HepG2 (cell line): Measurements from ENCODE around the gene GPS1. TPM values are rescaled to one million over a fixed set of nuclear protein-coding genes. Genes with fewer than 3 reads are reported as not detected.

Experiments
- ATAC-seq: fragments of 200-7000 bp; cut with Tn5 transposase; 3 replicates; pipeline ENCODE4 v1.9.1; 2020; ENCODE audit warnings: mild to moderate bottlenecking, moderate library complexity
- BruUV-seq: library from RNA; stranded (reverse); fragments of 400-500 nt; replicated peaks from 2 replicates; lab custom pipeline; 2021; lab: Mats Ljungman, UMichigan
- CTCF ChIA-PET: fragments of 300-600 bp; formaldehyde crosslinking; extraction: SDS; loops from one replicate; lab custom pipeline; 2021; ENCODE audit warnings: low total read pairs, inconsistent platforms, low intra/inter-chr PET ratio; lab: Yijun Ruan, JAX
- POLR2A ChIA-PET: fragments of 350-600 bp; sonication (Branson Sonifier 250); formaldehyde crosslinking; loops from one replicate; lab custom pipeline; 2020; ENCODE audit warnings: antibody characterized with exemption, inconsistent platforms; lab: Yijun Ruan, JAX
- DNase-seq: peaks from one replicate; pipeline ENCODE4 v3.0.0-alpha.2; 2015; ENCODE audit warnings: low spot score
- FAIRE-seq: peaks from 3 replicates; lab custom pipeline; 2011; peaks lifted over from hg19 to GRCh38; lab: Jason Lieb, UNC
- H2AFZ ChIP-seq: one replicate; pipeline ENCODE4 v1.6.1; 2011; ENCODE audit warnings: low read length, inconsistent platforms
- H3K27ac ChIP-seq: fragments of 300-600 bp; 3 replicates; pipeline ENCODE4 v1.8.0; 2011; ENCODE audit warnings: mixed run types, mild to moderate bottlenecking, mixed read lengths, low read length, inconsistent platforms; ENCODE audit not compliant: insufficient read depth; ENCODE audit errors: extremely low read length
- H3K27me3 ChIP-seq, 2 experiments: fragments of 200-600 bp in 1 of 2; 2 replicates in 1 of 2; 3 replicates in 1 of 2; pipeline versions ENCODE4 v1.6.0 to v1.8.0; 2011; ENCODE audit warnings: low read length in 2 of 2, mild to moderate bottlenecking in 2 of 2, moderate library complexity in 2 of 2, inconsistent platforms in 1 of 2; ENCODE audit not compliant: insufficient read depth in 2 of 2, control insufficient read depth in 1 of 2
- H3K36me3 ChIP-seq, 2 experiments: fragments of 200-600 bp in 1 of 2; replicated peaks in 1 of 2; 2 replicates in 1 of 2; 3 replicates in 1 of 2; pipeline versions ENCODE4 v1.5.1 to v1.8.0; 2011; ENCODE audit warnings: low read length in 2 of 2, inconsistent platforms in 1 of 2; ENCODE audit not compliant: insufficient read depth in 2 of 2, control insufficient read depth in 1 of 2
- H3K4me1 ChIP-seq: 2 replicates; pipeline ENCODE4 v1.5.1; 2012; ENCODE audit warnings: low read length, inconsistent platforms; ENCODE audit not compliant: insufficient read depth
- H3K4me2 ChIP-seq: 2 replicates; pipeline ENCODE4 v1.6.0; 2011; ENCODE audit warnings: low read depth, low read length, inconsistent platforms
- H3K4me3 ChIP-seq, 3 experiments: fragments of 200-600 bp in 1 of 3; sonication (generic), shearing (Covaris generic) in 1 of 3; replicated peaks in 1 of 3; 2 replicates each; pipeline ENCODE4 v1.5.1; 2011 to 2016; ENCODE audit warnings: low read length in 3 of 3, inconsistent platforms in 2 of 3, low read depth in 2 of 3, mild to moderate bottlenecking in 2 of 3, control low read depth in 1 of 3, mixed read lengths in 1 of 3; ENCODE audit not compliant: insufficient read depth in 1 of 3
- H3K79me2 ChIP-seq: one replicate; pipeline ENCODE4 v1.6.1; 2011; ENCODE audit warnings: low read length, inconsistent platforms; ENCODE audit not compliant: insufficient read depth
- H3K9ac ChIP-seq: 2 replicates; pipeline ENCODE4 v1.6.0; 2011; ENCODE audit warnings: mild to moderate bottlenecking, low read depth, low read length, inconsistent platforms; ENCODE audit not compliant: insufficient read depth
- H3K9me3 ChIP-seq: 2 replicates; pipeline ENCODE4 v1.5.1; 2012; ENCODE audit warnings: mild to moderate bottlenecking, low read length
- H4K20me1 ChIP-seq: 2 replicates; pipeline ENCODE4 v1.6.0; 2011; ENCODE audit warnings: inconsistent platforms, mild to moderate bottlenecking, low read length, moderate library complexity; ENCODE audit not compliant: insufficient read depth
- CEBPB ChIP-seq: IDR thresholded peaks from 2 replicates; pipeline ENCODE4 v1.6.1; 2011; ENCODE audit warnings: low read depth, low read length, improper control_type of control experiment, borderline replicate concordance
- CENPT ChIP-seq: sonication (generic); formaldehyde crosslinking; IDR thresholded peaks from 2 replicates; pipeline ENCODE4 v1.8.0; 2022; ENCODE audit warnings: low read depth, mild to moderate bottlenecking, moderate library complexity, missing genetic modification reagents
- IRF1 ChIP-seq: sonication (generic); formaldehyde crosslinking; IDR thresholded peaks from 2 replicates; pipeline ENCODE4 v1.4.0; 2020; ENCODE audit warnings: low read depth, mild to moderate bottlenecking, missing genetic modification reagents
- JARID2 ChIP-seq: sonication (generic); formaldehyde crosslinking; IDR thresholded peaks from 2 replicates; pipeline ENCODE4 v1.8.1; 2023; ENCODE audit warnings: missing genetic modification reagents, inconsistent platforms; ENCODE audit not compliant: insufficient replicate concordance
- LBX2 ChIP-seq: sonication (generic); formaldehyde crosslinking; IDR thresholded peaks from 2 replicates; pipeline ENCODE4 v1.5.0; 2020; ENCODE audit warnings: missing genetic modification reagents, mild to moderate bottlenecking, borderline replicate concordance
- NFKBIZ ChIP-seq: IDR thresholded peaks from 2 replicates; pipeline ENCODE4 v1.6.1; 2018; ENCODE audit warnings: missing genetic modification reagents, missing compliant biosample characterization
- PLRG1 ChIP-seq: fragments of 450-650 bp; conservative IDR thresholded peaks from 2 replicates; pipeline ENCODE4 v1.6.1; 2016
- POLR2G ChIP-seq: fragments of 200-400 bp; formaldehyde crosslinking; IDR thresholded peaks from 2 replicates; pipeline ENCODE4 v1.6.1; 2018; ENCODE audit warnings: mild to moderate bottlenecking, low read depth, low read length, moderate library complexity
- PRDM4 ChIP-seq: sonication (generic); formaldehyde crosslinking; IDR thresholded peaks from 2 replicates; pipeline ENCODE4 v1.9.0; 2021; ENCODE audit warnings: missing genetic modification reagents, borderline replicate concordance
- PRPF4 ChIP-seq: fragments of 200-400 bp; formaldehyde crosslinking; IDR thresholded peaks from 2 replicates; pipeline ENCODE4 v1.6.1; 2016; ENCODE audit warnings: low read length, low read depth; ENCODE audit not compliant: poor library complexity, severe bottlenecking
- RARA ChIP-seq: IDR thresholded peaks from 2 replicates; pipeline ENCODE4 v1.6.1; 2016; ENCODE audit warnings: missing genetic modification reagents, missing compliant biosample characterization
- RFX5 ChIP-seq: IDR thresholded peaks from 2 replicates; pipeline ENCODE4 v1.6.1; 2011; ENCODE audit warnings: low read depth, low read length, improper control_type of control experiment
- SNAPC2 ChIP-seq: sonication (generic); formaldehyde crosslinking; IDR thresholded peaks from 2 replicates; pipeline ENCODE4 v1.8.1; 2022; ENCODE audit warnings: mild to moderate bottlenecking, missing genetic modification reagents
- ZNF20 ChIP-seq: sonication (generic); formaldehyde crosslinking; IDR thresholded peaks from 2 replicates; pipeline ENCODE4 v1.4.0; 2020; ENCODE audit warnings: mild to moderate bottlenecking, moderate library complexity, missing genetic modification reagents
- ZNF225 ChIP-seq: sonication (generic); formaldehyde crosslinking; IDR thresholded peaks from 2 replicates; pipeline ENCODE4 v1.4.0; 2020; ENCODE audit warnings: mild to moderate bottlenecking, missing genetic modification reagents
- ZNF546 ChIP-seq: sonication (generic); formaldehyde crosslinking; conservative IDR thresholded peaks from 2 replicates; pipeline ENCODE4 v1.8.1; 2023; ENCODE audit warnings: mild to moderate bottlenecking, missing genetic modification reagents
- ZNF678 ChIP-seq: sonication (generic); formaldehyde crosslinking; IDR thresholded peaks from 2 replicates; pipeline ENCODE4 v1.4.0; 2020; ENCODE audit warnings: mild to moderate bottlenecking, missing genetic modification reagents
- ZNF7 ChIP-seq: IDR thresholded peaks from 2 replicates; pipeline ENCODE4 v1.6.1; 2016; ENCODE audit warnings: missing biosample characterization, missing genetic modification reagents
- ZNF839 ChIP-seq: sonication (generic); formaldehyde crosslinking; IDR thresholded peaks from 2 replicates; pipeline ENCODE4 v1.4.0; 2020; ENCODE audit warnings: missing genetic modification reagents, mild to moderate bottlenecking, borderline replicate concordance
- WGBS: methylation state at CpG from one replicate; pipeline ENCODE4 v1.1.6; 2017; ENCODE audit warnings: low lambda C conversion rate; 5-methylcytosine and 5-hydroxymethylcytosine counted together
- in situ Hi-C: cut with HindIII; loops from 2 replicates; pipeline ENCODE4 v1.10.0; 2017; ENCODE audit warnings: low pct_unique_long_range_greater_than_20kb; ENCODE audit not compliant: extremely low pct_ligation_motif_present
- intact Hi-C: fragments of 100-400 bp; cut with micrococcal nuclease; formaldehyde crosslinking; loops from one replicate; pipeline ENCODE4 v1.10.0; 2022; ENCODE audit not compliant: unreplicated experiment
- polyA plus RNA-seq, 8 experiments: library from polyadenylated mRNA; depleted of rRNA in 3 of 8; stranded (reverse) in 7 of 8; unstranded in 1 of 8; fragments of >200 nt; fragmentation: Illumina TruSeq in 4 of 8; extraction: Trizol in 4 of 8; gene quantifications; 2 replicates each; pipeline versions ENCODE4 v1.2.1 to v1.2.3, GENCODE V29; 2011 to 2016; ENCODE audit warnings: low read depth in 4 of 8, missing spikeins in 1 of 8, mixed read lengths in 1 of 8; ENCODE audit not compliant: insufficient read depth in 1 of 8
- total RNA-seq, 5 experiments: library from RNA; depleted of rRNA; stranded (reverse); fragments of >200 nt; fragmentation: Illumina TruSeq; extraction: Trizol; gene quantifications; 2 replicates each; pipeline ENCODE4 v1.2.3, GENCODE V29; 2016; ENCODE audit warnings: low read depth in 1 of 5

The GPS1 gene
- total and polyA plus RNA-seq, 2 of the 13 experiments (the other 11 are each of a cell fraction or from before 2014, with no cell fraction given) = 124 to 128 TPM

- FAIRE-seq (no peak), DNase-seq (no peak), ATAC-seq (no peak)
- ChIA-PET CTCF (no interaction called here), POLR2A (interaction anchor here (1.8 kb wide), 1 partner anchor 9 kb away, joined by 4 read pairs; the partner anchor contains the start of gene FASN)
- peaks cover 13% of the 10 kb centered on the region for H3K4me1 ChIP-seq
- no peak overlapping the region for H3K4me3 ChIP-seq
- no peaks in the 10 kb centered on the region for H3K27me3 ChIP-seq
- WGBS = 98% methylated on average over 19 of the region's 47 CpGs
- no peaks in the 10 kb centered on the region for H3K9me3 ChIP-seq
- BruUV-seq = TSS peak; percentile 20
- no peak overlapping the region for H3K27ac ChIP-seq
- H3K36me3 ChIP-seq = peaks cover 87 to 98% of the 10 kb centered on the region in 2 experiments
- intact Hi-C loops = no loop called here
- H4K20me1 ChIP-seq = peaks cover 75% of the 10 kb centered on the region
- H3K79me2 ChIP-seq = peaks cover 36% of the 10 kb centered on the region
- in situ Hi-C loops = no loop called here
- H3K4me2 ChIP-seq = no peak overlapping the region
- no peak overlapping the region for H3K9ac ChIP-seq
- H2AFZ ChIP-seq = no peak overlapping the region
- TF ChIP-seq ZNF839 (CRISPR knock-in tag) (no peak), POLR2G (peak; percentile 35; the same call in 1 of the 2 replicates), ZNF7 (CRISPR knock-in tag) (no peak), PRPF4 (no peak), SNAPC2 (CRISPR knock-in tag) (no peak), ZNF225 (CRISPR knock-in tag) (no peak), JARID2 (no peak), RFX5 (no peak), ZNF20 (CRISPR knock-in tag) (no peak), PRDM4 (CRISPR knock-in tag) (no peak), NFKBIZ (CRISPR knock-in tag) (no peak), CEBPB (no peak), RARA (CRISPR knock-in tag) (no peak), CENPT (CRISPR knock-in tag) (0 out of 2 replicates have a peak, but pooled peaks have one; percentile 32), IRF1 (CRISPR knock-in tag) (no peak), ZNF678 (CRISPR knock-in tag) (no peak), LBX2 (CRISPR knock-in tag) (no peak), ZNF546 (CRISPR knock-in tag) (no peak), PLRG1 (no peak)
Observed at GRCh38 chr17:82088838-82089722, 37.4 kb downstream of the GPS1 start.
